Measurements from ENCODE around the gene WDTC1.
"Not testable (repeated sequence)": the region's sequence is repeated elsewhere in the genome, so short reads cannot be mapped to it uniquely, and the experiment has no call there.

WDTC1 gene

GRCh38 chr1:27234049-27234882 lies at the start of gene WDTC1:
Gene WDTC1, plus strand, starts transcription at chr1:27234632. Its CDS starts 26,423 bp downstream, at chr1:27261055.
- DNase-seq (ENCODE audit: low read depth), result peak; percentile 96

GRCh38 chr1:27184665-27185064 lies 49.8 kb upstream of the WDTC1 start:
- DNase-seq (ENCODE audit: low read depth), result not testable (repeated sequence)

GRCh38 chr1:27192039-27192529 lies 42.3 kb upstream of the WDTC1 start:
- DNase-seq (ENCODE audit: low read depth), result no peak

GRCh38 chr1:27193194-27193593 lies 41.2 kb upstream of the WDTC1 start:
- no peak for DNase-seq (ENCODE audit: low read depth)

- DNase-seq (ENCODE audit: low read depth), result no peak
Observed at GRCh38 chr1:27201295-27201694, 33.1 kb upstream of the WDTC1 start.

GRCh38 chr1:27203946-27204345 lies 30.5 kb upstream of the WDTC1 start:
- DNase-seq (ENCODE audit: low read depth), result no peak

- DNase-seq (ENCODE audit: low read depth), result not testable (repeated sequence)
Observed at GRCh38 chr1:27207238-27207637, 27.2 kb upstream of the WDTC1 start.

GRCh38 chr1:27208143-27208850 lies 26.1 kb upstream of the WDTC1 start:
- not testable (repeated sequence) for DNase-seq (ENCODE audit: low read depth)

- no peak for DNase-seq (ENCODE audit: low read depth)
Observed at GRCh38 chr1:27216466-27216865, 18.0 kb upstream of the WDTC1 start.

GRCh38 chr1:27217401-27217800 lies 17.0 kb upstream of the WDTC1 start:
- no peak for DNase-seq (ENCODE audit: low read depth)

GRCh38 chr1:27218736-27219135 lies 15.7 kb upstream of the WDTC1 start:
- no peak for DNase-seq (ENCODE audit: low read depth)

- no peak for DNase-seq (ENCODE audit: low read depth)
Observed at GRCh38 chr1:27220096-27220495, 14.3 kb upstream of the WDTC1 start.

GRCh38 chr1:27220702-27221497 lies 13.5 kb upstream of the WDTC1 start:
- DNase-seq (ENCODE audit: low read depth), result not testable (repeated sequence)

GRCh38 chr1:27225621-27226020 lies 8.8 kb upstream of the WDTC1 start:
- no peak for DNase-seq (ENCODE audit: low read depth)

GRCh38 chr1:27227765-27228164 lies 6.7 kb upstream of the WDTC1 start:
- no peak for DNase-seq (ENCODE audit: low read depth)

GRCh38 chr1:27233667-27234048 lies 774 bp upstream of the WDTC1 start:
- peak; percentile 10 for DNase-seq (ENCODE audit: low read depth)

- no peak for DNase-seq (ENCODE audit: low read depth)
Observed at GRCh38 chr1:27235827-27236226, 1.4 kb downstream of the WDTC1 start.

- no peak for DNase-seq (ENCODE audit: low read depth)
Observed at GRCh38 chr1:27237112-27237511, 2.7 kb downstream of the WDTC1 start.

GRCh38 chr1:27238032-27238431 lies 3.6 kb downstream of the WDTC1 start:
- no peak for DNase-seq (ENCODE audit: low read depth)

- DNase-seq (ENCODE audit: low read depth), result no peak
Observed at GRCh38 chr1:27241677-27242076, 7.2 kb downstream of the WDTC1 start.

- not testable (repeated sequence) for DNase-seq (ENCODE audit: low read depth)
Observed at GRCh38 chr1:27243665-27244064, 9.2 kb downstream of the WDTC1 start.

GRCh38 chr1:27246194-27246593 lies 11.8 kb downstream of the WDTC1 start:
- DNase-seq (ENCODE audit: low read depth), result no peak
